K562 (cell line): ENCODE data around the gene DNAJB7. TPM values are rescaled to one million over a fixed set of nuclear protein-coding genes. Genes with fewer than 3 reads are reported as not detected.

Experiments used
- CREB3 ChIP-seq: fragments of 450-650 bp; conservative IDR thresholded peaks from 2 replicates; pipeline ENCODE4 v1.6.1; 2016; ENCODE audit warnings: missing genetic modification characterization, low read depth, mild to moderate bottlenecking, missing compliant biosample characterization, moderate library complexity
- E2F6 ChIP-seq, 2 experiments: IDR thresholded peaks; 2 replicates each; pipeline ENCODE4 v1.6.1; 2011; ENCODE audit warnings: borderline replicate concordance in 1 of 2, control low read depth in 1 of 2, low read depth in 1 of 2, low read length in 1 of 2, mild to moderate bottlenecking in 1 of 2, mixed read lengths in 1 of 2, moderate library complexity in 1 of 2; ENCODE audit not compliant: insufficient read depth in 1 of 2, insufficient read length in 1 of 2, poor library complexity in 1 of 2, severe bottlenecking in 1 of 2; ENCODE audit errors: extremely low read depth in 1 of 2
- MED1 ChIP-seq: sonication (generic); formaldehyde crosslinking; IDR thresholded peaks from 2 replicates; pipeline ENCODE4 v1.8.1; 2023; ENCODE audit warnings: missing genetic modification reagents, borderline replicate concordance
- POLR2AphosphoS5 ChIP-seq: IDR thresholded peaks from 2 replicates; pipeline ENCODE4 v1.6.1; 2011; ENCODE audit warnings: mild to moderate bottlenecking, low read depth, low read length, moderate library complexity; ENCODE audit not compliant: control insufficient read depth, insufficient read depth
- POLR3A ChIP-seq: IDR thresholded peaks from 2 replicates; pipeline ENCODE4 v1.6.1; 2011; ENCODE audit warnings: borderline replicate concordance, mild to moderate bottlenecking, moderate library complexity; ENCODE audit not compliant: insufficient read length, insufficient read depth; ENCODE audit errors: extremely low read depth
- SP1 ChIP-seq: sonication (generic); formaldehyde crosslinking; IDR thresholded peaks from 2 replicates; pipeline ENCODE4 v1.8.1; 2022; ENCODE audit warnings: mild to moderate bottlenecking, missing genetic modification reagents
- ZBTB40 ChIP-seq, 2 experiments: fragments of 450-650 bp in 1 of 2; sonication (generic) in 1 of 2; formaldehyde crosslinking in 1 of 2; IDR thresholded peaks; 2 replicates each; pipeline versions ENCODE4 v1.7.1 to v1.9.0; 2016 to 2022; ENCODE audit warnings: inconsistent platforms in 1 of 2, mild to moderate bottlenecking in 1 of 2, missing genetic modification reagents in 1 of 2
- ZFP1 ChIP-seq: fragments of 450-650 bp; formaldehyde crosslinking; IDR thresholded peaks from 2 replicates; pipeline ENCODE4 v1.4.0; 2020; ENCODE audit warnings: mild to moderate bottlenecking, mixed read lengths
- ZMIZ1 ChIP-seq, 2 experiments: fragments of 150-350 bp in 1 of 2; IDR thresholded peaks; 2 replicates each; pipeline ENCODE4 v1.6.1; 2012 to 2016; ENCODE audit warnings: low read depth in 2 of 2, low read length in 2 of 2, mild to moderate bottlenecking in 1 of 2, moderate library complexity in 1 of 2
- polyA plus RNA-seq, 8 experiments: library from polyadenylated mRNA; depleted of rRNA in 4 of 8; stranded (reverse) in 5 of 8; unstranded in 3 of 8; fragments of >200 nt; fragmentation: Nextera tagmentation in 2 of 8; fragmentation: Illumina TruSeq in 1 of 8; extraction: Ambion mirVana in 2 of 8; extraction: Trizol in 1 of 8; gene quantifications; 2 replicates each; pipeline versions ENCODE4 v1.2.1 to v1.2.3, GENCODE V29; 2011 to 2014; ENCODE audit warnings: inconsistent platforms in 1 of 8, missing spikeins in 1 of 8
- total RNA-seq, 7 experiments: library from RNA; depleted of rRNA in 6 of 7; stranded (reverse); fragments of >200 nt in 6 of 7; fragmentation: Illumina TruSeq in 2 of 7; extraction: Trizol in 2 of 7; gene quantifications; 2 replicates each; pipeline versions ENCODE4 v1.2.1 to v1.2.3, GENCODE V29; 2011 to 2021; ENCODE audit warnings: low replicate concordance in 1 of 7

Gene DNAJB7
- total and polyA plus RNA-seq, 9 of the 15 experiments (the other 6 are each of a cell fraction or from before 2014, with no cell fraction given), result 0.13 to 0.21 TPM; not detected in 7

- TF ChIP-seq ZBTB40 (IDR thresholded peaks at IDR 0.05) (peak; percentile 90), ZBTB40 (CRISPR knock-in tag; IDR thresholded peaks at IDR 0.05) (no peak), SP1 (CRISPR knock-in tag) (peak; percentile 48; the same call in 1 of the 2 replicates), POLR3A (no peak), MED1 (CRISPR knock-in tag) (no peak), ZMIZ1 (IDR thresholded peaks at IDR 0.05; ENCODE audit: low read depth in 2 of 2, low read length in 2 of 2) (no peak), ZFP1 (CRISPR knock-in tag) (no peak), E2F6 (IDR thresholded peaks at IDR 0.05; ENCODE audit: borderline replicate concordance in 1 of 2, extremely low read depth in 1 of 2, insufficient read depth in 1 of 2, insufficient read length in 1 of 2, low read depth in 1 of 2, low read length in 1 of 2, poor library complexity in 1 of 2, severe bottlenecking in 1 of 2) (no peak), CREB3 (no peak), POLR2AphosphoS5 (peak; percentile 45; the same call in 1 of the 2 replicates)
Observed at GRCh38 chr22:40856513-40857308, 5.2 kb downstream of the DNAJB7 start, which contains the start of the genes ST13 and XPNPEP3 (continued).
